HL-60/S4 treated with phorbol 12-myristate 13-acetate at 8.2 ng/mL for 4 days and 3 days (cell line): ENCODE data around the gene DOCK3.
"Not testable (repeated sequence)": the region's sequence is repeated elsewhere in the genome, so short reads cannot be mapped to it uniquely, and the experiment has no call there.

ENCODE experiments used
- in situ Hi-C: fragments of 300-500 bp; cut with MboI; formaldehyde crosslinking; loops from 2 replicates; pipeline ENCODE4 v1.15.0; 2022; ENCODE audit warnings: low sequenced_read_pairs

DOCK3 gene

GRCh38 chr3:51280176-51280575 is 605.4 kb downstream of the DOCK3 start:
- in situ Hi-C loops = no loop called here

DNA sequence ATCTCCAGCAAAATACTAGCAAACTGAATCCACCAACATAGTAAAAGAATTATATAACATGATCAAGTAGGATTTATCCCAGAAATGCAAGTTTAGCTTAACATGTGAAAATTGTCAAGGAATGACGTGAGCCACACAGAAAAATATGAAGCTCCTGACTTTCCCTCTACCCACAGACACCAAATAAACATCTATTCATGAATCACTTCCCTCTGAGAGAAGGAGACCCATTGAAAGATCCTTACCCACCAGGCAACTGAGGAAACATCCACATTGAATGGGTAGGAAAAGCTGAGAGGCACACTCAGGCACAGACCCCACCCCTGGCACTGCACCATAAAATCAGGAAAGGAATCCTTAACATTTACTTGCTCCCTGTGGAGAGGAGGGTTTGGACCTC is 608.2 kb downstream of the DOCK3 start:
- in situ Hi-C loops = no loop called here

- in situ Hi-C loops = no loop called here
Measured at GRCh38 chr3:51283421-51283820, 608.7 kb downstream of the DOCK3 start.

GRCh38 chr3:51295625-51296024 is 620.9 kb downstream of the DOCK3 start:
- in situ Hi-C loops = no loop called here

GRCh38 chr3:51297333-51297732 is 622.6 kb downstream of the DOCK3 start:
- in situ Hi-C loops = no loop called here

DNA sequence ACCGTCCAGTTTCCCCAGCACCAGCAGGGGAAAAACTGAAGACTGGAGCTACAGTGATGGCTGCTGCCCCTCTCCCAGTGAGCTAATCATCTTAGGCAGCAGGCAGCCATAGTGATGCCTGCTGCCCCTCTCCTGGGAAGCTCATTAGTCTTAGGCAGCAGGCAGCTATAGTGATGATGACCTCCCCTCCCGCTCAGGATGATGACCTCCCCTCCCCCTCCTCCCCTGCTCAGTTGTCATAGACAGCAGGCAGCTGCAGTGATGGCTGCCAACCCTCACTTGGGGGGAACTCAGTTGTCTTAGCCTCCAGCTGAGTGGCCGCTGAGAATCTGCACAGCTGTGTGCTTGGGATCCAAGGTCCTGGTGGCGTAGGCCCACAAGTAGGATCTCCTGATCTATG is 629.5 kb downstream of the DOCK3 start:
- in situ Hi-C loops = no loop called here

DNA sequence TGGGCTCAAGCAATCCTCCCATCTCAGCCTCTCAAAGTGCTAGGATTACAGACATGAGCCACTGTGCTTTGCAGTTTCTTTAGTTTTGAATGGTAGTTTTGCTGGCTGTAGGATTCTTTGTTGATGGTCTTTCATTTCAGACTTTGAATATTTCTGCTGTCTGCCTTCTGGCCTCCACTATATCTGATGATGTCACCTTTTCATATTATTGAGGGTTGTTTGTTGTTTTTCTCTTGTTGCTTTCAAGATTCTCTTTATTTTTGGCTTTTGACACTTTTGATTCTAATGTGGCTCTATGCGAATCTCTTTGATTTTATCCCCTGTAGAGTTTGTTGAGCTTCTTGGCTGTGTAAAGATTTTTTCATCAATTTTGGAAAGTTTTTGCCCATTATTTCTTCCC is 631.4 kb downstream of the DOCK3 start:
- in situ Hi-C loops = no loop called here

DNA sequence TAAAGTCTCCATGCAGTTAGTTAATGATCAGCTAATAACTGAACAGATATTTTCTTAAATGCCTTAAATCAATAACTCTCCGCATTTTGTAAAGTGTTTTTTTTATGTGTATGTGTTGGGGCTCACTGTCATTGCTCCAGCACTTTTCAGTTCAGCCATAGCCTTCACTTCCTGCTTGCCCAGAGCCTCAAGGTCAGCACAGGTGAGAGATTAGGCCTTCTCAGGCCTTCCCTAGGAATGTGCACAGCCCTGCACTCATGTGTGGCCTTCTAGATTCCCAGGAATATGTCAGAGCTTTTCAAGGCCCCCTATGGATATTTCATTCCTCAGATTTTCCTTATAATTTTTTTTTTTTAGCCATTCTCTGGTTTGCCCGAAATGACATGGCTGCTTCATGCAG is 632.7 kb downstream of the DOCK3 start:
- in situ Hi-C loops = no loop called here

DNA sequence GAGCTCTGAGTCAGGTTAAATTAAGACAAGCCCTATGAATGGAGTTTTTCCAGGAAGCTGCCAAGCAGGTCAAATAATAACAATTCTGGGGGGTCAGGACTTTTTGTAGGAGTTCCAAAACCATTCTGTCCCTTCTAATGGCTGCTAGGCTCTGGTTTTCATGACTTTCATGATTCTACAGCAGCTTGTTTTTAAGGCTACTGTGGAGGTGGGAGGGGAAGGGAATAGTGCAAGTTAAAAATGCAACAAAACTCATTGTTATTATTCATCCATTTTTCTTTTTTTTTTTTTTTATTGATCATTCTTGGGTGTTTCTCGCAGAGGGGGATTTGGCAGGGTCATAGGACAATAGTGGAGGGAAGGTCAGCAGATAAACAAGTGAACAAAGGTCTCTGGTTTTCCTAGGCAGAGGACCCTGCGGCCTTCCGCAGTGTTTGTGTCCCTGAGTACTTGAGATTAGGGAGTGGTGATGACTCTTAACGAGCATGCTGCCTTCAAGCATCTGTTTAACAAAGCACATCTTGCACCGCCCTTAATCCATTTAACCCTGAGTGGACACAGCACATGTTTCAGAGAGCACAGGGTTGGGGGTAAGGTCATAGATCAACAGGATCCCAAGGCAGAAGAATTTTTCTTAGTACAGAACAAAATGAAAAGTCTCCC is 633.3 kb downstream of the DOCK3 start:
- in situ Hi-C loops = not testable (repeated sequence)

- in situ Hi-C loops = no loop called here
Measured at GRCh38 chr3:51311055-51311454, 636.3 kb downstream of the DOCK3 start.

DNA sequence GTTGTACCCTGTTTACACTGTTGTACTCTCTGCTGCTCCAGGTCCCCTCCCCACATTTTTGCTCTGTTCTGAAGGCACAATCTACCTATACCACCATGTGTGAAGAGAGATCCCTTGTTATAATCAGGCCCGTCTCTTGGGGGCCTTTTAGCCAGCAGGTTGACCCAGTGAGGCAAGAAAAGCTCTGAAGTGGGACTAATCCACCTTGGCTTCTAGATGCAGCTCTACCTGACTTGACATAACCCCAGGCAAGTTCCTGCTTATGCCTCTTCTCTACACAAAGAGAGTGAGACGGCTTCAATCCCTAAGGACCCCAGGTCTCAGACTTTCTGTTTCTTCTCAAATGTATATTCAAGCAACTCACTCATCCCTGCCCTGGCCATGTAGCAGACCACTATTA is 653.5 kb downstream of the DOCK3 start:
- in situ Hi-C loops = no loop called here

DNA sequence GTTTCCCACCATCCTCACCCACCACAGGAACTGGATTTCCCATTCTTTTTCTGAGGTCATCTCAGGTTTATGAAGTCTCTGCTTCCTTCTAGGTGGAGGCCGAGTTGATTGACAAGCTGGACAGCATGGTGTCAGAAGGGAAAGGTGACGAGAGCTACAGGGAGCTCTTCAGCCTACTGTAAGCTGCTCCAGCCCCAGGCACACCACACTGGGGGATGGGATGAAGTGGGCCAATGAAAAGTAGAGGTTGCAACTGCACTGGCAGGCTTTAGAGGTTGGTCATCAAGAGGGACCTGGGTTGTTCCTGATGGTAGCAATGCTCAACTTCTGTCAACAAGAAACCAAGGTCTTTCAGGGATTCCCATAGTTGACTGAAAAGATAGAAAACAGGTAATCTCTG is 655.3 kb downstream of the DOCK3 start:
- in situ Hi-C loops = no loop called here

- in situ Hi-C loops = no loop called here
Measured at GRCh38 chr3:51332156-51332555, 657.4 kb downstream of the DOCK3 start.

DNA sequence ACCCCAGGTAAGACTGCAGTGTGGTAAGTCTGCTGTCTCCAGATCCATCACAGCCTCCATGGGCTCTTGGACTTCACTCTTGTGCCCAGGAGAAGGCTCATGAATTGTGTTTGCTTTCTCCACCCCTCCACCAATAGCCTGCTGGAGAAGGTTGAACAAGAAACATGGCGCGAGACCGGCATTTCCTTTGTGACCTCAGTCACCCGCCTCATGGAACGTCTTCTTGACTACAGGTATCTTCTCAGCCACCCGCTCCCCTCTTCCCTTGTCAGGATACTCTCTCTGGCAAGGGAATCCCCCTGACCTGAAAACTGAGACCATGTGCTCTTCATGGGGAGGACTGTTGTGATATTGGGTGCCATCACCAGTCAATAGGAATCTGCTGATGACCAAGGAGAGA is 658.3 kb downstream of the DOCK3 start:
- in situ Hi-C loops = no loop called here

- in situ Hi-C loops = no loop called here
Measured at GRCh38 chr3:51336261-51336660, 661.5 kb downstream of the DOCK3 start.

DNA sequence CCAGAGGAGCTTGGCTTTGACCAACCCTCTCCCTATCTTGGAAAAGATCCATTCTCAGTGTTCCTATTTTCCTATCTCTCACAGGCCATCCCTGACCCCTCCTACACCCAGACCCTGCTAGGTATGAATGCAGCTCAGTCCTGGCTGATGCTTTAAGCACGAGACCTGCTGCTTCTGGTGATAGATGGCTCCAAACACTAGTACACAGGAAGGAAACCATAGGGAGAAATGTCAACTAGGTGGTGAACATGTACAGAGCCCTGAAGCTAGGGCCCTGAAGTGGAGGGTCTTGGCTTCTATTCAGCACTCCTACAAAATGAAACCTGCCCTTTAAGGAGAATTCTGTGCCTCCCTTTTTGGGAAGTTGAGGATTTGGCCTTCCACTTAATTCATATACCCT is 662.9 kb downstream of the DOCK3 start:
- in situ Hi-C loops = no loop called here

- in situ Hi-C loops = no loop called here
Measured at GRCh38 chr3:51338632-51339031, 663.9 kb downstream of the DOCK3 start.

DNA sequence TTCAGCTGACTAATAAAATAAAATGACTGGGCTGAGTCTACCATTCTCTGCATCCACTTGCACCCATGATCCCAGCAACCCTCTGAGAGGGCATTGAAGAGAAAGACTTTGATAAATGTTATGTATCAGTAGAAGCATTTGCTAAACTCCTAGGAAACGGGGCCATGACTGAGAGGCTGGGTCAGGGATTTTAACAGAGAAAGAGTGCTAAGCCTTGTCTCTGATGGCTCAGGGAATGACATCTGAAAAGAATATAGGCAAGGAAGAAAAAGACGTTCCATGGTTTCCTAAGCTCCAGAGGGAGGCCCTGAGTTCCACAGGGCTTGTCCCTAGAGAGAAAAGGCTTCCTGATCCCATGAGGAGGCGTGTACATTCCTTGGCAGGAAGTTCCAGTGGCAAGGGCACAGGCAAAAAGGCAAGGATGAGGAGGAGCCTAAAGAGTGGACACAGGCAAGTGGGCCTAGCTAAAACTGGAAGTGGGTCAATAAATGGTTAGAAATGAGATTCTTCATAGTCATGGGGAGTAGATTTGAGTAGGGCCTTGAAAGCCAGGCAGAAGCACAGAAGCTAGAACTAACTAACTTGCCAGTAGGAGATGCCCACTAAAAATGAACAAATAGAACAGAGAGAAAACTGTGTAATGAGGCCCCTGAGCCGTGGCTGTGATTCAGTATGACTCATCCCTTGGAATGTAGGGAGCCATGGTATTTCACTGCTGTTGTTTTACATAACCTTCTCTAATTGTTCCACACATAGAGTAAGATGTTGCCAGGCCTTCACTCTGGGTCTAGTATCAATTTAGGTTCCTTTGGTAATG is 665.5 kb downstream of the DOCK3 start:
- in situ Hi-C loops = no loop called here

GRCh38 chr3:51340989-51341636 is 666.4 kb downstream of the DOCK3 start:
- in situ Hi-C loops = no loop called here

- in situ Hi-C loops = no loop called here
Measured at GRCh38 chr3:51343918-51344687, 669.4 kb downstream of the DOCK3 start.

- in situ Hi-C loops = no loop called here
Measured at GRCh38 chr3:51350751-51351150, 676.0 kb downstream of the DOCK3 start.
